ENCODE results near the gene GRIK4. TPM values are rescaled to one million over a fixed set of nuclear protein-coding genes. Genes with fewer than 3 reads are reported as not detected.

Gene GRIK4
- total RNA-seq, 1 experiment from 2014 or later: not detected

GRCh38 chr11:120795185-120795584 is 283.6 kb downstream of the GRIK4 start:
- H3K27ac Mint-ChIP-seq (ENCODE audit: low read depth, unreplicated experiment): no peak overlapping the region
- H3K9me3 Mint-ChIP-seq (ENCODE audit: unreplicated experiment): no peaks in the 10 kb centered on the region
- intact Hi-C loops (cut with micrococcal nuclease): no loop called here
- no peaks in the 10 kb centered on the region for H3K27me3 Mint-ChIP-seq (ENCODE audit: insufficient read depth, unreplicated experiment)
- no peaks in the 10 kb centered on the region for H3K36me3 Mint-ChIP-seq (ENCODE audit: insufficient read depth, unreplicated experiment)
- POLR2A ChIA-PET: no interaction called here
- no peak for DNase-seq (ENCODE audit: unreplicated experiment)
- CTCF ChIA-PET: interaction anchor here (0.6 to 1.8 kb wide), 2 partner anchors 8 to 121 kb away, joined by 5 to 6 read pairs; no protein-coding TSS in a partner anchor
- BruUV-seq (replicated peaks): no TSS peak
- no peaks in the 10 kb centered on the region for H3K4me1 Mint-ChIP-seq (ENCODE audit: insufficient read depth, unreplicated experiment)
- TF ChIP-seq CTCF (IDR thresholded peaks at IDR 0.05; ENCODE audit: unreplicated experiment): no peak
- no peak overlapping the region for H3K4me3 Mint-ChIP-seq (ENCODE audit: unreplicated experiment)

GRCh38 chr11:120797143-120797542 is 285.6 kb downstream of the GRIK4 start:
- POLR2A ChIA-PET: no interaction called here
- Mint-ChIP-seq H3K4me1 (ENCODE audit: insufficient read depth, unreplicated experiment) (no peaks in the 10 kb centered on the region), H3K36me3 (ENCODE audit: insufficient read depth, unreplicated experiment) (no peaks in the 10 kb centered on the region), H3K9me3 (ENCODE audit: unreplicated experiment) (no peaks in the 10 kb centered on the region), H3K27ac (ENCODE audit: low read depth, unreplicated experiment) (no peak overlapping the region), H3K4me3 (ENCODE audit: unreplicated experiment) (no peak overlapping the region), H3K27me3 (ENCODE audit: insufficient read depth, unreplicated experiment) (peaks cover 3% of the 10 kb centered on the region)
- CTCF ChIA-PET: no interaction called here
- no peak for DNase-seq (ENCODE audit: unreplicated experiment)
- TF ChIP-seq CTCF (IDR thresholded peaks at IDR 0.05; ENCODE audit: unreplicated experiment): no peak
- no TSS peak for BruUV-seq (replicated peaks)
- intact Hi-C loops (cut with micrococcal nuclease): no loop called here

- H3K27ac Mint-ChIP-seq (ENCODE audit: low read depth, unreplicated experiment): no peak overlapping the region
- ChIA-PET POLR2A (interaction anchor here (0.7 kb wide), 1 partner anchor 50 kb away, joined by 3 read pairs; no protein-coding TSS in a partner anchor), CTCF (interaction anchor here (0.7 to 0.8 kb wide), 2 partner anchors 114 to 303 kb away, joined by 4 read pairs; no protein-coding TSS in a partner anchor)
- H3K4me3 Mint-ChIP-seq (ENCODE audit: unreplicated experiment): no peak overlapping the region
- H3K27me3 Mint-ChIP-seq (ENCODE audit: insufficient read depth, unreplicated experiment): peaks cover 16% of the 10 kb centered on the region
- no peak for TF ChIP-seq CTCF (IDR thresholded peaks at IDR 0.05; ENCODE audit: unreplicated experiment)
- H3K4me1 Mint-ChIP-seq (ENCODE audit: insufficient read depth, unreplicated experiment): no peaks in the 10 kb centered on the region
- no peak for DNase-seq (ENCODE audit: unreplicated experiment)
- no peaks in the 10 kb centered on the region for H3K9me3 Mint-ChIP-seq (ENCODE audit: unreplicated experiment)
- intact Hi-C loops (cut with micrococcal nuclease): no loop called here
- no TSS peak for BruUV-seq (replicated peaks)
- H3K36me3 Mint-ChIP-seq (ENCODE audit: insufficient read depth, unreplicated experiment): no peaks in the 10 kb centered on the region
Measured at GRCh38 chr11:120798854-120799253, 287.3 kb downstream of the GRIK4 start.

GRCh38 chr11:120800206-120800605 is 288.7 kb downstream of the GRIK4 start:
- H3K4me1 Mint-ChIP-seq (ENCODE audit: insufficient read depth, unreplicated experiment): no peaks in the 10 kb centered on the region
- H3K27me3 Mint-ChIP-seq (ENCODE audit: insufficient read depth, unreplicated experiment): peaks cover 30% of the 10 kb centered on the region
- CTCF ChIA-PET: no interaction called here
- intact Hi-C loops (cut with micrococcal nuclease): loop anchor here (5.0 to 10.0 kb wide), 2 partner anchors 113 to 315 kb away; no protein-coding TSS in a partner anchor
- no peak for TF ChIP-seq CTCF (IDR thresholded peaks at IDR 0.05; ENCODE audit: unreplicated experiment)
- H3K27ac Mint-ChIP-seq (ENCODE audit: low read depth, unreplicated experiment): no peak overlapping the region
- H3K4me3 Mint-ChIP-seq (ENCODE audit: unreplicated experiment): no peak overlapping the region
- POLR2A ChIA-PET: no interaction called here
- DNase-seq (ENCODE audit: unreplicated experiment): no peak
- no peaks in the 10 kb centered on the region for H3K36me3 Mint-ChIP-seq (ENCODE audit: insufficient read depth, unreplicated experiment)
- no peaks in the 10 kb centered on the region for H3K9me3 Mint-ChIP-seq (ENCODE audit: unreplicated experiment)
- no TSS peak for BruUV-seq (replicated peaks)

Data from MCF 10A (cell line).